ENCODE measurements around the gene LOXHD1.

Gene LOXHD1, protein sequence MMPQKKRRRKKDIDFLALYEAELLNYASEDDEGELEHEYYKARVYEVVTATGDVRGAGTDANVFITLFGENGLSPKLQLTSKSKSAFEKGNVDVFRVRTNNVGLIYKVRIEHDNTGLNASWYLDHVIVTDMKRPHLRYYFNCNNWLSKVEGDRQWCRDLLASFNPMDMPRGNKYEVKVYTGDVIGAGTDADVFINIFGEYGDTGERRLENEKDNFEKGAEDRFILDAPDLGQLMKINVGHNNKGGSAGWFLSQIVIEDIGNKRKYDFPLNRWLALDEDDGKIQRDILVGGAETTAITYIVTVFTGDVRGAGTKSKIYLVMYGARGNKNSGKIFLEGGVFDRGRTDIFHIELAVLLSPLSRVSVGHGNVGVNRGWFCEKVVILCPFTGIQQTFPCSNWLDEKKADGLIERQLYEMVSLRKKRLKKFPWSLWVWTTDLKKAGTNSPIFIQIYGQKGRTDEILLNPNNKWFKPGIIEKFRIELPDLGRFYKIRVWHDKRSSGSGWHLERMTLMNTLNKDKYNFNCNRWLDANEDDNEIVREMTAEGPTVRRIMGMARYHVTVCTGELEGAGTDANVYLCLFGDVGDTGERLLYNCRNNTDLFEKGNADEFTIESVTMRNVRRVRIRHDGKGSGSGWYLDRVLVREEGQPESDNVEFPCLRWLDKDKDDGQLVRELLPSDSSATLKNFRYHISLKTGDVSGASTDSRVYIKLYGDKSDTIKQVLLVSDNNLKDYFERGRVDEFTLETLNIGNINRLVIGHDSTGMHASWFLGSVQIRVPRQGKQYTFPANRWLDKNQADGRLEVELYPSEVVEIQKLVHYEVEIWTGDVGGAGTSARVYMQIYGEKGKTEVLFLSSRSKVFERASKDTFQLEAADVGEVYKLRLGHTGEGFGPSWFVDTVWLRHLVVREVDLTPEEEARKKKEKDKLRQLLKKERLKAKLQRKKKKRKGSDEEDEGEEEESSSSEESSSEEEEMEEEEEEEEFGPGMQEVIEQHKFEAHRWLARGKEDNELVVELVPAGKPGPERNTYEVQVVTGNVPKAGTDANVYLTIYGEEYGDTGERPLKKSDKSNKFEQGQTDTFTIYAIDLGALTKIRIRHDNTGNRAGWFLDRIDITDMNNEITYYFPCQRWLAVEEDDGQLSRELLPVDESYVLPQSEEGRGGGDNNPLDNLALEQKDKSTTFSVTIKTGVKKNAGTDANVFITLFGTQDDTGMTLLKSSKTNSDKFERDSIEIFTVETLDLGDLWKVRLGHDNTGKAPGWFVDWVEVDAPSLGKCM (N-terminal part only)

DNA sequence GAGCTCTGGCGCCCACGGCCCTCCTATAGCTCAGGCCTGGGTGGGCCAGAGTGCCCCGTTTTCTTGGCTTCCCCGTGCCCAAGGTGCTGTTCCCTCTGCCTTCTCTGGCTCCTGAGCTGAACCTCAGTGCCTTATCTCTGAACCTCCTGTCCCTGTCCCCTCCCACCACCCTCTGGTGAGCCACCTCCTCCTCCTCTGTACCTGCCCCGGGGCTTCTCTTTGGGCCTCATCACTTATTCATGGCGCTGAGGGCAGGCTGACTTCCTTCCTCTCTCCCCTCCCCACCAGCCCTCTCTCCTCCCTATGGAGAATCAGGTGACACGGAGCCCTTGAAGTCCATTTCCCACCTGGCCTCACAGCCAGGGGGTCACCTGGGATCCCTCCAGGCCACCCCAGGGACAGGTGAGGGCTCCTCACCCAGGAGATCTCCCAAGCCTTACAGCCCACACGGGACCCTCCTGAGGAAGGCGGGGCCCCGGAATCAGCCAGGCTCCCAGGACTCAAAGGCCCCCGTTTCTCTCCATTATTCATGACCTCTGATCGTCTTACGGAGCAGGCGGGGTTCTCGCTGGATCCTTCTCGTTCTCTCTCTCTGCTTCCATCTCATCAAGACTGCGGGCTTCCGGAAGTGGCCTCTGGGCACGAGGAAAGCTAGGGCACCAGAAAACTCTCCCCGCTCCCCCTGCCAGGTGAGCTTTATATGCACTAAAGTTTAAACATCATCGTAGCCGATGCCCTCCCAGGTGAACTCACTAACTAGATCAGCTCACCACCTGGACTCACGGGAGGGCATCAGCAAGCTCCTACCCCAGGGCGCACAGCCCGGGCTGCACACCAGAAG, at the start of gene LOXHD1:
Gene LOXHD1 (minus strand): TSS at position 106 of the 841 bp plus-strand sequence. CDS start 187 bp downstream, outside the sequence.
- DNase-seq, result no peak

- DNase-seq, result no peak
Observed at GRCh38 chr18:46705521-46705920, 48.5 kb upstream of the LOXHD1 start.

DNA sequence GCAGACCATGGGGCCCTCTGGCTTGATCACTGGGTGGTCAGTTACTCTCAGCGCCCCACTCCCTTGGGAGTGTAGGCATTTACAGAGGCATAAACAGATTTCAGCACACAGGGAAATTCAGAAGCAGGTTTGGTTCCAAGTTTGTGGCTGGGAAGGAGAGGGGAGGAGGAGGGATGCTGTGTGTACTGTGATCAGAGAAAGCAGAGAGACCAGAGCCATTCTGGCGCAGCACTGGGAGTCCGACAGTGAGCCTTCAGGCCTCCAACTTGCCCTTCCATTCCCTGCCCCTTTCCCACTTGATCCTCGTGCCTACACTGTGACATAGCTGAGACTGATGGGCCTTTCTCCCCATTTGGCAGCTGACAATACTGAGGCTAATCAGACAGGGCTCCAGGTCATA, 47.8 kb upstream of the LOXHD1 start:
- DNase-seq, result no peak

- DNase-seq, result no peak
Observed at GRCh38 chr18:46704189-46704588, 47.2 kb upstream of the LOXHD1 start.

DNA sequence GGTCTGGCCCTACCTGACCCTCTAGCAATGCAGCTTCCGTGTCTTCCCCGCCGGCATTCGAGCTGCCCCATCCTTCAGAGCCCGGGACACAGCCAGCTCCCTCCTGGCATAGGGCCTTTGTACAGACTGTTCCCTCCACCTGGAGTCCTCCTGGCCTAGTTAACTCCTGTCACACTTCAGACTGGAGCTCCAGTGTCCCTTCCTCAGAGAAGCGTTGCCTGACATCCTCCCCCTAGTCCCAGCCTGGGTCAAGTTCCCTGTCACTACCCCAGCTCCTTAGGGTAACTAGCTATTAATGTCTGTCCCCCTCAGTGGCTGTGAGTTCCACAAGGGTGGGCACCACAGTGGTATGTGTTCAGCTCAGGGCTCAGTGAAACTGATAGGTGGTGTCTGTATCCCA, 45.5 kb upstream of the LOXHD1 start:
- no peak for DNase-seq

- DNase-seq, result no peak
Observed at GRCh38 chr18:46700066-46700824, 43.2 kb upstream of the LOXHD1 start.

- no peak for DNase-seq
Observed at GRCh38 chr18:46696702-46697101, 39.7 kb upstream of the LOXHD1 start.

- DNase-seq, result no peak
Observed at GRCh38 chr18:46696268-46696667, 39.2 kb upstream of the LOXHD1 start.

GRCh38 chr18:46693996-46694395, 37.0 kb upstream of the LOXHD1 start:
- DNase-seq, result no peak

- DNase-seq, result no peak
Observed at GRCh38 chr18:46688853-46689525, 32.0 kb upstream of the LOXHD1 start.

DNA sequence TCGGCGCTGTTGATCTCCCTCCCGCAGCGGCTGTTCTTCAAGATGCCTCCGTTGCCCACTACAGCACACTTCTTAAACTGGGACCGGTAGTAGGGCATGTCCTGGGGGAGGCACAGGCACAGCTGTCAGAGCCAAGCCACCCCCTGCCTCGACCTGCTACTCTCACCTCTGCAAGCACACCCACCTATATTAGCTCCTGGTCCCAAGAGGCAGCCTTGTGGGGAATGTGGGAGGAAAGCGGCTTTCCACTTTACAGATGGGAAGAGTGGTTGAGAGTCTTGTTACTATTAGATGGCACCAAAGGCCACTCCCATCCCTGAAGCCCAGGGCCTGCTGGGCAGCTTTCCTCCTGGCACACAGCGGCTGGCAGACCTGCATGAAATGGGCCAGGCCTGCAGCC, 29.2 kb upstream of the LOXHD1 start:
- DNase-seq, result no peak

DNA sequence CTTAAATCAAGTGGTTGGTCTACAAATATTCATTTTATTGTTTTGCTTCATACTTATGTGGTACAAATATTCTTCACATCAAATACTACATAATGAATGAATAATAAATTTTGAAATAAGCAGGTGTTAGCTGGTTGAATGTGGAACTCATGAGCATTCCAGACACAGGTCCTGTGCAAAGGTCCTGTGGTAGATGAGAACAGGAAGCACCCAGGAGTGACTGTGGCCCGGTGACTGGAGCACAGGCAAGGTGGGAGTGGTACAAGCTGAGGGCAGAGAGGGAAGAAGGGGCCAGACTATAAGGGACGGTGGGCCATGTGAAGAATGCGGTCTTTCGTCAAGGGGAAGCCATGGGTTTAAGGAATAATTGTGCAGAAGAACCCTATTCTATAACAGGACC, 26.2 kb upstream of the LOXHD1 start:
- DNase-seq, result no peak

- DNase-seq, result no peak
Observed at GRCh38 chr18:46680784-46681695, 24.0 kb upstream of the LOXHD1 start.

DNA sequence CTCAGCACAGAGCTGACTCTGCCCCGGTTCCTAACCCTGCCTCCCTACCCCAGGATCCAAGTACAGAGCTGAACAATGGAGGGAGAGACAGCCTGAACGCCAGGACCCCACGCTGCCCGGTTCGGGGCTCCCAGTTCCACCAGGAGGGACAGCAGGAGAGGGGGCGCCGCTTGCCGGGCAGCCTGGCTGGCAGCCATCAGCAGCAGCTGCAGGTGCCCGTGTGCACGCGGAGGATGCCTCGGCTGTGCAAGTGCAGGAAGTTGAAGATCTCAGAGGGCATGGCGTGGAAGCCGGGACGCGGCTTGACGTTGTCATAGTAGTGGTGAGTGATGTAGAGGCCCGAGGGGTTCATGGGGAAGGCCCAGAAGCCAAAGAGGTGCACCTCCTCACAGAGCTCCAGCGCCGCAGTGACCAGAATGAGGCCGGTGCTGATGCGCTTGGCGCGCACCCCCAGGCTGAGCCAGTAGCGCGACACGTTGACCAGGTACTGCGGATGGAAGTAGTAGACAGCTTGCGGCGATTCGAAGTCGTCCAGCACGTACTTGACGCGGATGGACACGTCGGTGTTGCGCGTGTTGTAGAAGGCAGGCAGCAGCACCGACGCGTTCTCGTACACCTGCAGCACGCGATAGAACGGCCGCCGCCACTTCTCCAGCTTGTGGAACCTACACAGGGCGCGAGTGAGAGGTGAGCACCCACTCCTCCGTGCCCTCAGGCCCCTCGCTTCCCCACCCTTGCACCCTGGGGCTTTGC, 23.0 kb upstream of the LOXHD1 start:
- no peak for DNase-seq

- no peak for DNase-seq
Observed at GRCh38 chr18:46678785-46679399, 21.9 kb upstream of the LOXHD1 start.

GRCh38 chr18:46678041-46678440, 21.0 kb upstream of the LOXHD1 start:
- DNase-seq, result no peak

DNA sequence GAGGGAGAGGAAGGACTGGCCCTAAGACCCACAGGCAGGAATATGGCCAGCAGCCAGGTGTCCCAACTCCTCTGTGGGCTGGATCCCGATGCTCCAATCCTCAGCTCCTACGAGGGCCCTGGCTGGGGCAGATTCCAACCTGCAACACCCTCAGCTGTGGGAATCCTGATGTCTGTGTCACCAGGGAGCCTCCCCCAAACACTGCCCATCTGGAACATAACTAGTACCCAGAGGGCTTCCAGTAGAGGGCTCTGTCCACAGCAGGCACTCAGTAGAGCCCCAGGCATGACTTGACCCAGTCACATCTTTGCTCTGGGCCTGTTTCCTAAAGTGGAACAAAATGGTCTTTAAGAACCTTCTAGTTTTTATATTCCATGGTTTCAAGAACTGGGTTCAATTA, 20.6 kb upstream of the LOXHD1 start:
- DNase-seq, result no peak

- no peak for DNase-seq
Observed at GRCh38 chr18:46676182-46676835, 19.3 kb upstream of the LOXHD1 start.
